Vagina (tissue), 2 donors: Measurements from ENCODE around the gene HBQ1. TPM values are rescaled to one million over a fixed set of nuclear protein-coding genes. Genes with fewer than 3 reads are reported as not detected.
"Not testable (repeated sequence)": the region's sequence is repeated elsewhere in the genome, so short reads cannot be mapped to it uniquely, and the experiment has no call there.

Experiments used
- DNase-seq, 2 donors: peaks; one replicate each; pipeline ENCODE4 v3.0.0-alpha.2; 2017; ENCODE audit errors: extremely low spot score in 2 of 2
- H3K27ac ChIP-seq: fragments of 200-600 bp; sonication (generic); one replicate; pipeline ENCODE4 v1.5.1; 2019
- H3K27me3 ChIP-seq: fragments of 200-600 bp; sonication (generic); one replicate; pipeline ENCODE4 v1.5.1; 2019
- H3K36me3 ChIP-seq, 2 donors: fragments of 200-600 bp; sonication (generic); one replicate each; pipeline ENCODE4 v1.5.1; 2017 to 2019
- H3K4me1 ChIP-seq: fragments of 200-600 bp; sonication (generic); one replicate; pipeline ENCODE4 v1.5.1; 2019
- H3K4me3 ChIP-seq, 2 donors: fragments of 200-600 bp; sonication (generic); 1 replicate in 1 of 2; 2 replicates in 1 of 2; pipeline ENCODE4 v1.5.1; 2016 to 2019
- H3K9me3 ChIP-seq: fragments of 200-600 bp; sonication (generic); one replicate; pipeline ENCODE4 v1.5.1; 2019
- CTCF ChIP-seq, 3 experiments: fragments of 450-650 bp in 2 of 3; fragments of 200-600 bp in 1 of 3; sonication (generic) in 1 of 3; IDR thresholded peaks; one replicate each; pipeline ENCODE4 v1.5.1; 2017 to 2019; ENCODE audit warnings: antibody characterized with exemption in 3 of 3, mild to moderate bottlenecking in 2 of 3, moderate library complexity in 2 of 3
- POLR2A ChIP-seq, 2 donors: fragments of 450-650 bp; IDR thresholded peaks; one replicate each; pipeline ENCODE4 v1.6.1; 2017; ENCODE audit warnings: antibody characterized with exemption in 2 of 2, mild to moderate bottlenecking in 2 of 2, moderate library complexity in 2 of 2
- POLR2AphosphoS5 ChIP-seq, 2 donors: sonication (generic); formaldehyde crosslinking; IDR thresholded peaks; one replicate each; pipeline ENCODE4 v1.9.0; 2017; ENCODE audit warnings: antibody characterized with exemption in 2 of 2, mild to moderate bottlenecking in 2 of 2, low read depth in 1 of 2; ENCODE audit not compliant: insufficient read depth in 1 of 2
- intact Hi-C: fragments of 100-400 bp; cut with DNase I; formaldehyde crosslinking; loops from one replicate; pipeline ENCODE4 v1.15.1; 2023
- total RNA-seq: library from RNA; depleted of rRNA; stranded (reverse); fragments of >200 nt; gene quantifications from one replicate; pipeline ENCODE4 v1.2.3, GENCODE V29; 2016

The HBQ1 gene
- total RNA-seq, 1 donor from 2014 or later, result not detected

GRCh38 chr16:162271-162991 is 17.8 kb upstream of the HBQ1 start:
- H3K36me3 ChIP-seq, result no peaks in the 10 kb centered on the region
- no peak overlapping the region for H3K27ac ChIP-seq
- TF ChIP-seq POLR2A (IDR thresholded peaks at IDR 0.05) (no peak), POLR2AphosphoS5 (IDR thresholded peaks at IDR 0.05; ENCODE audit: insufficient read depth in 1 of 2, low read depth in 1 of 2) (no peak), CTCF (IDR thresholded peaks at IDR 0.05) (no peak)
- no peaks in the 10 kb centered on the region for H3K9me3 ChIP-seq
- no peak for DNase-seq
- no peak overlapping the region for H3K4me3 ChIP-seq
- peaks cover 16% of the 10 kb centered on the region for H3K4me1 ChIP-seq
- peaks cover 17% of the 10 kb centered on the region for H3K27me3 ChIP-seq
- intact Hi-C loops, result no loop called here

DNA sequence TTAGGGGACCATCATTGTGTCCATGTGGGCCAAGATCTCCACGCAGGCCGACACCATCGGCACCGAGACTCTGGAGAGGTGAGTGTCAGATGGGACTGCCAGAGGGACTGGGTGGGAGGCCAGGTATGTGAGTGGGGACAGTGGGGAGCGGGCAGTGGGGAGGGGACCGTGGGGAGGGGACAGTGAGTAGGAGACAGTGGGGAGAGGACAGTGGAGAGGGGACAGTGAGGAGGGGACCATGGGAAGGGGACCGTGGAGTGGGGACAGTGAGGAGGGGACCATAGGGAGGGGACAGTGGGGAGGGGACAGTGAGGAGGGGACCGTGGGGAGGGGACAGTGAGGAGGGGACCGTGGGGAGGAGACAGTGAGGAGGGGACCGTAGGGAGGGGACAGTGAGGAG is 17.1 kb upstream of the HBQ1 start:
- Histone ChIP-seq H3K27me3 (peaks cover 19% of the 10 kb centered on the region), H3K4me1 (peaks cover 16% of the 10 kb centered on the region)
- H3K4me3 ChIP-seq, H3K27ac ChIP-seq, intact Hi-C loops, H3K9me3 ChIP-seq, DNase-seq, H3K36me3 ChIP-seq: not testable (repeated sequence)

DNA sequence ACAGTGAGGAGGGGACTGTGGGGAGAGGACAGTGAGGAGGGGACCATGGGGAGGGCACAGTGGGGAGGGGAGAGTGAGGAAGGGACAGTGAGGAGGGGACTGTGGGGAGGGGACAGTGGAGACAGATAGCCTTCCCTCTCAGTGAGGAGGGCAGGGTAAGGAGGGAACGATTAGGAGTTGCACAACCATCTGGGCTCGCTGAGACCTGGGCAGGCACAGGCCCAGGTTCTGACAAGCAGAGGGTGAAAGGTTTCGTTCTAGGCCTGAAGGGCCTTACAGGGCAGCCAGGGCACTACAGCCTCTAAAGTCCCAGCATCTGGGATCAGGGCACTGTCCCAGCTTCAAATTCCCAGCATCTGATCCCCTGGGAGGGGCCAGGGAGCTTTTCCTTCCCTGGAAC is 16.6 kb upstream of the HBQ1 start:
- DNase-seq, H3K9me3 ChIP-seq, H3K36me3 ChIP-seq, H3K27ac ChIP-seq, intact Hi-C loops, H3K4me3 ChIP-seq: not testable (repeated sequence)
- peaks cover 20% of the 10 kb centered on the region for H3K27me3 ChIP-seq
- H3K4me1 ChIP-seq, result peaks cover 16% of the 10 kb centered on the region

GRCh38 chr16:164134-164823 is 16.0 kb upstream of the HBQ1 start:
- H3K4me3 ChIP-seq, intact Hi-C loops, H3K36me3 ChIP-seq, H3K9me3 ChIP-seq, DNase-seq, H3K27ac ChIP-seq: not testable (repeated sequence)
- peaks cover 26% of the 10 kb centered on the region for H3K27me3 ChIP-seq
- peaks cover 16% of the 10 kb centered on the region for H3K4me1 ChIP-seq

GRCh38 chr16:164827-165538 is 15.3 kb upstream of the HBQ1 start:
- intact Hi-C loops, result no loop called here
- peaks cover 16% of the 10 kb centered on the region for H3K4me1 ChIP-seq
- no peak for DNase-seq
- peaks cover 26% of the 10 kb centered on the region for H3K27me3 ChIP-seq
- no peaks in the 10 kb centered on the region for H3K36me3 ChIP-seq
- no peaks in the 10 kb centered on the region for H3K9me3 ChIP-seq
- H3K27ac ChIP-seq, result no peak overlapping the region
- TF ChIP-seq CTCF (IDR thresholded peaks at IDR 0.05) (no peak), POLR2AphosphoS5 (IDR thresholded peaks at IDR 0.05; ENCODE audit: insufficient read depth in 1 of 2, low read depth in 1 of 2) (no peak), POLR2A (IDR thresholded peaks at IDR 0.05) (no peak)
- H3K4me3 ChIP-seq, result peak overlapping the region in 1 of 2 donors; percentile 32

DNA sequence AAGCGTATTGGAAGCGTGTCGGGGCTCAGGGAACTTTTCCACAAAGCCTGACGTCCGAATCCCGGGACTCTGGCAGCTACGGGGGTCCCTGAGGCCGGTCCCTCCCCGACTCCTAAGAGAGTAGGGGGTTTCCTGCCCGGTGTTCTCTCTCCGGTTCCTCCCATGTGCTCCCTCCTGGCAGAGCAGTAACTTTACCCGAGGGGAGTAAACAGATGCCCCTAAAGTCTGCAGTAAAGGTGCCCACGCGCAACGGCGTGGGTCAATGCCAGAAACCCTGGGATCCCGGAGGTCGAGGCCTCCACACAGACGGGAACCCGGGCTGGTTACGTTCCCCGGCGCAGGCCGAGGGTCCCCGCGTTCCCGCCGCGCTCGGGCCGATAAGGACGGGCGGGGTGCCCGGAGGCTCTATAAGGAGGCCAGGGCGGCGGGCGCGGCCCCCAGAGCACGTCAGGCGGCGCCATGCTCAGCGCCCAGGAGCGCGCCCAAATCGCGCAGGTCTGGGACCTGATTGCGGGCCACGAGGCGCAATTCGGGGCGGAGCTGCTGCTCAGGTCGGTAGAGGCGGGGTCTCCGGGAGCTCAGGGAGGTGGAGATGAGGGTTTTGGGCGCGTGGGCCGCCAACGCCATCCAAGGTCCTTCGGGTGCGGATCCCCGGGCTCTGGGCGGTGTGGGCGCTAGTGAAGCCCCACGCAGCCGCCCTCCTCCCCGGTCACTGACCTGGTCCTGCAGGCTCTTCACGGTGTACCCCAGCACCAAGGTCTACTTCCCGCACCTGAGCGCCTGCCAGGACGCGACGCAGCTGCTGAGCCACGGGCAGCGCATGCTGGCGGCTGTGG is 14.5 kb upstream of the HBQ1 start, which contains the start of gene HBM:
Gene HBM, plus strand, starts transcription at position 440 of the 836 bp plus-strand sequence. Its CDS starts 20 bp downstream, at position 460.
- Histone ChIP-seq H3K27ac (no peak within 1 kb of the TSS), H3K4me3 (peak within 1 kb of the TSS in 1 of 2 donors; percentile 32)
- intact Hi-C loops, result no loop called here

More for the DNA sequence above, 14.5 kb upstream of the HBQ1 start, which contains the start of gene HBM:
- Histone ChIP-seq H3K9me3 (no peaks in the 10 kb centered on the region), H3K36me3 (no peaks in the 10 kb centered on the region), H3K27me3 (peaks cover 26% of the 10 kb centered on the region), H3K4me1 (peaks cover 16% of the 10 kb centered on the region)
- no peak for TF ChIP-seq POLR2A (IDR thresholded peaks at IDR 0.05)
- TF ChIP-seq POLR2AphosphoS5 (IDR thresholded peaks at IDR 0.05; ENCODE audit: insufficient read depth in 1 of 2, low read depth in 1 of 2), result no peak
- no peak for TF ChIP-seq CTCF (IDR thresholded peaks at IDR 0.05)
- no peak for DNase-seq
